Left kidney (tissue), 8 donors: ENCODE data around the gene GJA1. TPM values are rescaled to one million over a fixed set of nuclear protein-coding genes. Genes with fewer than 3 reads are reported as not detected.
"Not testable (repeated sequence)": the region's sequence is repeated elsewhere in the genome, so short reads cannot be mapped to it uniquely, and the experiment has no call there.

ENCODE experiments used
- DNase-seq: peaks from one replicate; pipeline ENCODE4 v3.0.0-alpha.2; 2013
- long read RNA-seq, 8 donors: transcript quantifications; one replicate each; lab custom pipeline, GENCODE V29; 2026
- polyA plus RNA-seq: library from polyadenylated mRNA; unstranded; fragments of 120-200 nt; gene quantifications from one replicate; pipeline ENCODE4 v1.2.1, GENCODE V29; 2013; ENCODE audit not compliant: insufficient read length

Gene GJA1
- polyA plus RNA-seq: 73.1 TPM
- long read RNA-seq, donor 1, transcript GJA1-204 (2 exons, 3,152 nt): major isoform, 5 of 5 reads
- long read RNA-seq, donor 1, partial matches to known transcripts: 0 of 5 reads
- long read RNA-seq, donor 1, other reads (novel, unspliced or antisense): 0 of 5 reads
- long read RNA-seq, donor 2, transcript GJA1-204 (2 exons, 3,152 nt): major isoform, 11 of 11 reads
- long read RNA-seq, donor 2, partial matches to known transcripts: 0 of 11 reads
- long read RNA-seq, donor 2, other reads (novel, unspliced or antisense): 0 of 11 reads
- long read RNA-seq, donor 3, partial matches to known transcripts: 0 of 4 reads
- long read RNA-seq, donor 3, other reads (novel, unspliced or antisense): 0 of 4 reads
- long read RNA-seq, donor 4, partial matches to known transcripts: 0 of 1 reads
- long read RNA-seq, donor 4, other reads (novel, unspliced or antisense): 0 of 1 reads
- long read RNA-seq, donor 5, transcript GJA1-204 (2 exons, 3,152 nt): major isoform, 7 of 8 reads
- long read RNA-seq, donor 5, partial matches to known transcripts: 0 of 8 reads
- long read RNA-seq, donor 5, other reads (novel, unspliced or antisense): 0 of 8 reads
- long read RNA-seq, donor 6, transcript GJA1-204 (2 exons, 3,152 nt): major isoform, 12 of 12 reads
- long read RNA-seq, donor 6, partial matches to known transcripts: 0 of 12 reads
- long read RNA-seq, donor 6, other reads (novel, unspliced or antisense): 0 of 12 reads
- long read RNA-seq, donor 7, transcript GJA1-204 (2 exons, 3,152 nt): major isoform, 12 of 13 reads
- long read RNA-seq, donor 7, partial matches to known transcripts: 0 of 13 reads
- long read RNA-seq, donor 7, other reads (novel, unspliced or antisense): 0 of 13 reads
- long read RNA-seq, donor 8, transcript GJA1-204 (2 exons, 3,152 nt): major isoform, 8 of 8 reads
- long read RNA-seq, donor 8, partial matches to known transcripts: 0 of 8 reads
- long read RNA-seq, donor 8, other reads (novel, unspliced or antisense): 0 of 8 reads

DNA sequence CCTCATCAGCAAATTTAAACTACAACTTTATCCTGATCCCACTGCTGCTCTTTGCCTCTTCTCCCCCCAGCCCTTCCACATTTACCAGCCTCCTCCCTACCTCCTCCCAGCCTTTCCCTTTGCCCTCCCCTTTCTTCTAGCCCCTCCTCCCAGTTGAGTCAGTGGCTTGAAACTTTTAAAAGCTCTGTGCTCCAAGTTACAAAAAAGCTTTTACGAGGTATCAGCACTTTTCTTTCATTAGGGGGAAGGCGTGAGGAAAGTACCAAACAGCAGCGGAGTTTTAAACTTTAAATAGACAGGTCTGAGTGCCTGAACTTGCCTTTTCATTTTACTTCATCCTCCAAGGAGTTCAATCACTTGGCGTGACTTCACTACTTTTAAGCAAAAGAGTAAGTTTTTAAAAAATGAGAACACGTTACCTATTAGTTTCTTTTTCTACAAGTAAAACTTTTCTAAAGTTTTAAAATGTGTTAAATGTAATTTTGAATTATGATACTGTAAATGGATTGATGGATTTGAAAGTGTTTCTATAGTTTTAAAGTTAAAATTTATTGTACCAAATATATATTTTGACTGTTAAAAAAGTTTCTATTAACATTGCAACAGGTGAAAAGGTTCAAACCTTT is at the start of gene GJA1:
Gene GJA1 (plus strand): TSS at position 203 of the 626 bp plus-strand sequence. CDS start 11,202 bp downstream, outside the sequence.
- DNase-seq: peak; percentile 83

DNA sequence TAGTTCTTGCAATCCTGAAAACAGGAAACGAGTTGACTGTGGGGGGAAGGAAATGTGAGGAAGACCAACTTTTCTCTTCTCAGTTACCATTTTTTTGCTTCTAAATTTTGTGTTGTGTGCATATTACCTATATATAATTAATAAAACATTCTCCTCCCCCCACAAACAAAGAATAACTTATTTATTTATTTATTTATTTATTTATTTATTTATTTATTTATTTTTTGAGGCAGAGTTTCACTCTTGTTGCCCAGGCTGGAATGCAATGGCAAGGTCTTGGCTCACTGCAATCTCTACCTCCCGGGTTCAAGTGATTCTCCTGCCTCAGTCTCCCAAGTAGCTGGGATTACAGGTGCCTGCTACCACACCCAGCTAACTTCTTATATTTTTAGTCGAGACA is 48.9 kb upstream of the GJA1 start:
- not testable (repeated sequence) for DNase-seq

DNA sequence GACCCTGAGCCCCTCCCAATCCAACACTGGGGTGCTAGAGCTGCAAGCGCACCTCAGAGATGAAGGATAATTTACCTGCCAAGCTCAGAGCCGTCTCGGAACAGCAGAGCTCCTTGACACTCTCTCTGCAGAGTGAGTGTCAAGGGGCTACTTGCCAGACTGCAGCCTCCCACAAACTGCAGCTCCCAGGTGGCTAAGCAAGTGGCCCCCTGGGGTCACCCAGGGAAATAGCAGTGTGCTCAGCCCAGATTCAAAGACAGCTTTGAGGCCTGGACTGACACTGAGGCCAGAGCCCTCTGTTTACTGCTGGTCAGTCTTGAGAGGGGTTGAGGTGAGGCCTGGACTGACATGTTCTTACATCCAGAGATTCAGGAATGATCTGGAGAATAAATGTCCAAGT is 46.0 kb upstream of the GJA1 start:
- no peak for DNase-seq

DNA sequence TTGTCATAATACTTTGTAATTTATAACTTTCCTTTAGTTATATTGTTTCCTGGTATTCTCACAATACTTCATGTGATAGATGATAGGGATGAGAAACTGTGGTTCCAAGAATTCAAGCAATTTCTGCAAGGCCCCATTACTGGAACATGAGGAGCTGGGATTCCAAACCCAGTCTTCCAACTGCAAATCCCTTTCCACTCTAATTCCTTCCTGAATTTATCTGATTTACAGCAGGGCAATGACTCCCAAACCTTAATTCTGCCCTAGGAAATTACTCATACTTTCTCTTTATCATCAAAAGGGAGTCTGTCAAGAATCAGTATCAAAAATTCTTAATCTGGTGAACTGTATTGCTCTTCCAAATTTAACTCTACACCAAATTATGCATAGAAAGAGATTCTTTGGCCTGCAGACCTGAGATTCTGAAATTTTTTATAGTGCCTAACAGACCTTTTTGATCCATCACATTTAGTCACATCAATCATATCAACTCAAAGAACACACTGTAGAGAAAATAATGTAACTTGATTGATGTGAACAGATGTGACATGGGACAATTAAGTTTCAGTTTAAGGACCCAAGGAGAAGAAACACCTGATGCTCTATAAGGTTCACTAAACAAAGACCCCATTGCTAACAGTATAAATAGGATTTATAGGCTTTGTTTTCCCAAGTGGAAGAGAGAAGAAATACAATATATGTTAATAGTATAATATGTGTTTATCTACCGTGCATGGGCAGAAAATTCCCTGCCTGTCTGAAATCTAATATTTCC is 41.5 kb upstream of the GJA1 start:
- DNase-seq: peak; percentile 37

DNA sequence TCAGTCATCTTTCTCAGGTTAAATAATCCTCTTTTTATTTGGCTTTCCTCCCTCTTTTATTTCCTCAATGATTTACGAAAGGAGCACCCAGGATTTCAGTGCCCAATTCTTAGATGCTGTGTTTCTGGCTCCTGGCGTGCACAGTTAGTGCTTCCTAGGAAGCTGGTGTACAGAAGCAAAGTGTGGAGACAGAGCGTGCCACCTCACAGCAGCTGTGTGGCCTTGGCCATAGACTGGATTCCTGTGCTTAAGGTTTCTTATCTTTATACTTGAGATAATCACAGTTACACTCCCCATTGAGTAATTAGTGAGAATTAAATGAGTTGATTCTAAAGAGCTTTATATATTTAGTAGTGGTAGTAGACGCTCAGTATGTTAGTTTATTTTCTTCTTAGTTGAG is 39.7 kb upstream of the GJA1 start:
- no peak for DNase-seq

DNA sequence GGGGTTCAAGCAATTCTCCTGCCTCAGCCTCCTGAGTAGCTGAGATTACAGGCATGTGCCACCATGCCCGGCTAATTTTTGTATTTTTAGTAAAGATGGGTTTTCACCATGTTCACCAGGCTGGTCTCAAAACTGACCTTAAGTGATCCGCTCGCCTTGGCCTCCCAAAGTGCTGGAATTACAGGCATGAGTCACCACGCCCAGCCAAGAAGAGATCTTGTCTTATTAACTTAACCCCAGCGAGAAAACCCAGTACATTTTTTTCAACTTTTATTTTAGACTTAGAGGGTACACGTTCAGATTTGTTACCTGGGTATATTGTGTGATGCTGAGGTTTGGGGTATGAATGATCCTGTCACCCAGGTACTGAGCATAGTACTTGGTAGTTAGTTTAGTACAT is 38.3 kb upstream of the GJA1 start:
- DNase-seq: not testable (repeated sequence)

DNA sequence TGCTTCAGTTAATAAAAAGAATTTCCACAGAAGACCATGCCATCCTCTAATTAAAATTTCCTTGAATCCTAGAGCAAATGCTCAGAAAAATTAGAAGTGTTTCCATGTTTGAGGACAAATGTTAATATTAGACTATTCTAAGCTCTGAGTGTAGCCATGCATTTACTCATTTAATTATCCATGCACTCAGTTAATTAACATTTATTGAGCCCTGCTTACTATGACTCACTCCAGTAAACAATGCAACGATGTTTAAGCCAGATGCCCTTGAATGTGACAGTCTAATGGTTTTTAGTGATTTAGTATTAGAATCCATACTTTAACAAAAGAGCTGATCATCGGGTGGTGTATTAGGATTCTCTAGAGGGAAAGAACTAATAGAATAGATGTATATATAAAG is 37.3 kb upstream of the GJA1 start:
- DNase-seq: no peak

DNA sequence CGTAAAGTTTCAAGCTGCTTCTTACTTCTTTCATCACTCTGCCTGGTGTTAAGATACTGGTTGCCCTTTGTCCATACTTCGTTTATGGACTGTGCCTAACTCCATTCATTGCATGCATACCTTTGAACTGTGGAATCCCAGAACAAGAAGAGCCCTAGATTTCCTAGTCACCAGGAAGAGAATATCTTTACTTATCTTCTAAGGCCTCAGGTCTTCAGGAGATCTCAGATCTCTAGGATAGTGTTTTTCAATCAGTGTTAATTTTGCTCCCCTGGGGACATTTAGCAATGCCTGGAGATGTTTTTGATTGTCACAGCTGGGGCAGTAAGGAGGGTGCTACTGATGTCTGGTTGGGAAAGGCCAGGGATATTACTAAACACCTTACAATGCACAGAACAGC is 35.5 kb upstream of the GJA1 start:
- no peak for DNase-seq

DNA sequence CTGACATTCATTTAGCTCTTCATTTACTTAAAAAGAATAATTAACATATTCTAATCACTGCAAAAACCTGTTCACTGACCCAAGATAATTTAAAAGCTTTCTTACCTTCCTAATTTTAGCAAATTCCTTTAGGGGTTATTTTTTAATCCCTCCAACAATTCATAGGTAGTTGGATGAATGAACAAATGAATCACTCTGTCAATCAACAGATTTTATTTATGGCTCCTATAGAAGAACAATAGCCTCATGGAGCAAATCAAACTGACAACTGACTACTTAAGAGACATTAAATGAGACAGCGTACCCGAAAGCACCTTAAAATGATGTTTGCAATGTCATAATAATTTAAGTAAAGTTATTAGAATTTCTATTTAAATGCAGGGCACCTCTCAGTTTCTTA is 31.5 kb upstream of the GJA1 start:
- no peak for DNase-seq

DNA sequence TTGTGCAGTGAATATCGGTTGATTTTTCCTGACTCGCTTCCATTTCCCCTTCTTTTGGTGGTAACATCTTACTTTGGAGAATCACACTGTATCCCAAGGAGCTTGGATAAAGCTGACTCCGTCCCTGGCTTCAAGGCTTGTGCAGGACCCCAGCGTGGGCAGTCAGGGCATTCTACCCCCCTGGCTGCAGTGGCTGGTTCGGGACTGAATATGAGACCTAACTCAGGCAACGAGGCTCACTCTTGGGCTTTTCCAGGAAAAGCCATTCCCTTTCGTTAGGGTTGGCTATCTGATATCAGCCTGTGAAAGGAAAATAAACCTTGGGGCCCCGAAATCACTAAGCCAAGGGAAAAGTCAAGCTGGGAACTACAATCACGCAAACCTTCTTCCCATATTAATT is 30.1 kb upstream of the GJA1 start:
- no peak for DNase-seq

DNA sequence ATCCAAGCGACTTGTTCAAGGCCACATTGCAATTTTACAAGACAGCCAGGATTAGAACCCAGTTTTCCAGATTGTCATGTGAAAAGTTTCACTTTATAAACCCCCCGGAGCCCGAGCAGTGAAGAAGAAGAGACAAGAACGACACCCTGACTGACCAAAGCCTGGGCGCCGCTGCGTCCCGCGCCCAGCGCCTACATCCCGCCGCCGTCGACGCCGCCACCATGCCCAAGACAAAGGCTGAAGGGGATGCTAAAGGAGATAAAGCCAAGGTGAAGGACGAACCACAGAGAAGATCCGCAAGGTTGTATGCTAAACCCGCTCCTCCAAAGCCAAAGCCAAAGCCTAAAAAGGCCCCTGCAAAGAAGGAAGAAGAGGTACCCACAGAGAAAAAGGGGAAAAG is 27.1 kb upstream of the GJA1 start:
- DNase-seq: no peak

DNA sequence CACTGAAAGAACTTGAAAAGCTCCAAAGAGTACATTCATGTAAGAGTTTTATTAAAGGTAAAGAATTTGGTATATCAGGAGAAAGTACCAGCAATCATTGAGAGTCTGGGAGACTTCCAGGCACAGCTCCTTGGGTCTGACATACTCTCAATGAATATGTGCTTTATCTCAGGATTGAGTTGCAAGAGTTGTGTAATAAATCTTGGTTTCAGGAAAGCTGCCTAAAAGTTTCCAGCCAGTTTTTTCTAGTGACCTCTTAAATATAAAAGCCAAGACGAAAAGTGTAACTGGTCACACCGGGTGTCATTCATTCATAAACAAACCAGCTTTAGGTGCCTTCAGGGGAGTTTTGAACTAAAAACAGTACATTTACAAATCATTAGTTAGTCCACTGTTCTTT is 21.6 kb upstream of the GJA1 start:
- DNase-seq: no peak

DNA sequence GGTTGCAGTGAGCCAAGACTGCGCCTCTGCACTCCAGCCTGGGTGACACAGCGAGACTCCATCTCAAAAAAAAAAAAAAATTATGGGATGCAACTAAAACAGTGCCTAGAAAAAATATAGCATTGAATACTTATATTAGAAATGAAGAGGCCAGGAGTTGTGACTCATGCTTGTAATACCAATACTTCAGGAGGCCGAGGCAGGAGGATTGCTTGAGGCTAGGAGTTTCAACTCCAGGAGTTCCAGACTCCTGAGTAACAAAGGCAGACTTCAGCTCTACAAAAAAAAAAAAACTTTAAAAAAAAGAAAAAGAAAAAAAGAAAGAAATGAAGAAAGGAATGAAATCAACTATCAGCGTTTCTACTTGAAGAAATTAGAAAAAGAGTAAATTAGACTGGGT is 17.1 kb upstream of the GJA1 start:
- no peak for DNase-seq

DNA sequence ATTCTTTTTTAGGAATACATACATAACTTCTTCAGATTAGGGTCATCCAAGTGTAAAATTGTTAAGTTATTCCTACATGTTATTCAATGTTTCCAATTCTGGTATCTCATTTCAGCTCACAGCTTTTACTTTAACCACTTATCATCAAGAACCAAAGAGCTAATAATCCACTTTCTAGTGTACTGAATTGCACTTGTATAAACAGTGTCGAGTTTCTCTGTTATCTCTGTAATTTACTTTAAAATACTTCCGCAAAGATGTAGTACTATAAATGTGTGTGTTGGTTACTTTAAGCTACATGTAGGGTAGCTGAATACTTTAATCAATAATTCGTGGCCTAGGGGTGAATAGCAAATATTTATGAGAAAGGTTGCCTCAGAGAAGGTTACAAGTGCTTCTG is 8.8 kb upstream of the GJA1 start:
- DNase-seq: no peak

DNA sequence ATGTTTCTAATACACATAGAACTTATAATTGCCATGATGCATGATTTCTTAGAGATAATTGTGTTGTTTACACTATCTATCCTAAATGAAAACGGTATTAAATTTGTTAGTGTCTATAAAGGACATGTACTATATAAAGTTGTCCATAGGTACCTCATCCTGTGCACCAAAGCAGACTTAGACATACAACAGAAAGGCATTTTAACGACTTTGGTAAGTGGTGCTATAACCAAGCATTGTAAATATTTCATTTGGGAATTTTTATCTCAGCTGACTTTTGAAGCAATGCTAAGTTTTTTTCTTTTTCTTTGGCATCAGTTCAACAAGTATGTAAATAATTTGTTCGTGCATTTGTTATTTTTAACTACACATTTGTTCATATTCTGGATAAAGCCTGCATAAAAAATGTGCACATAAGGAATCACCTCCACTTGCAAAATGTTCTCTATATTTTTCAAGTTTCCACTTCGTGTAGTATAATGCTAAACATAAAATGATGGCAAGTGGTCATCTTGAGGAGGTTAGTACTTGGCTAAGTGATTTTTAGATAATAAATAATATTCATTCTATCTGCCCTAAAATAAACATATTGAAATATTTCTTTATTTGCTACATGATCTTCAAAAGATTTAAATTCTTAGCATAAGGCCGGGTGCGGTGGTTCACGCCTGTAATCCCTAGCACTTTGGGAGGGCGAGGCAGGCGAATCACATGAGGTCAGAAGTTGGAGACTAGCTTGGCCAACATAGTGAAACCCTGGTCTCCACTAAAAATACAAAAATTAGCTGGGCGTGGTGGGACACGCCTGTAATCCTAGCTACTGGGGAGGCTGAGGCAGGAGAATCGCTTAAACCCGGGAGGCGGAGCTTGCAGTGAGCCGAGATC is 6.3 kb upstream of the GJA1 start:
- DNase-seq: no peak

DNA sequence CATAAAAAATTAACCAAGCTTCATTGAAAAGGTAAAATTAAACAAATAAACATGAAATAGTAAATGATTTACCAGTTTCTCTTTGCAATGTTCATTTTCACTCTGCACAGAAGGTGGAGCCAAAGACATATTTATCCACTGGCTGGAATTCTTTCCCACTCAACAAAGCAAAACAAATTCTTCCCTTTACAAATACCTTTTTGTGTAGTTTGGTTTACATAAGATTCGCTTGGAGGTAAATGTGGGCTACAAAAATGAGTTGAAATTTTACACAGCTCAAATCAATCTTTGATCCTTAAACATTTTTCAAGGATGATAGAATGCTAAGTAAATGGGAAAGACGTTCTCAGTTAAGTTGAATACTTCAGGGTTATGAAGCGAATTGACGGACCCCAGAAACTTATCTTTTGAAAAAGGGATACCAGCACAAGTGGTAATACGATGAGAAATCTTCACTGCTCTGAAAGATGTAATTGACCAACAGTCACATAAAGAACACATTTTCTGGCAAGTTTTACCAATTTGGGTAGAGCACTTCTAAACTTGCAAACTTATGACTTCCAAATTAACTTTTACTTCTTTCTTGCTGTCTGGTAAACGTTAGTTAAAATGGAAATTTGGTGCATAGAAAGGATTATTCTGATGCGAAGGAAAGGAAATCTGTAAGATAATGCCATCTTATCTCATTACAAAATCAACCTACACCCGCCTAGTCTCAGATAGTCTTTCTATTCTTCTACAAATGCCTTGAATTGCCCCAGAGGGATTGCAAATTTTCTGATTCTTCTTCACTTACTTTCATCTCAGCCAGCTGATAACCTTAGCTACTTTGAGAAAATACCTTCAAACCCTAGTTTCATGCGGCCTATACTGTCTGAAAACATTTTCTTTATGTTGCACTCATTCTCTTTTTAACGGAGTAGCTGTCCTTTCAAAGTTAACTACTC is 4.7 kb upstream of the GJA1 start:
- peak; percentile 61 for DNase-seq

DNA sequence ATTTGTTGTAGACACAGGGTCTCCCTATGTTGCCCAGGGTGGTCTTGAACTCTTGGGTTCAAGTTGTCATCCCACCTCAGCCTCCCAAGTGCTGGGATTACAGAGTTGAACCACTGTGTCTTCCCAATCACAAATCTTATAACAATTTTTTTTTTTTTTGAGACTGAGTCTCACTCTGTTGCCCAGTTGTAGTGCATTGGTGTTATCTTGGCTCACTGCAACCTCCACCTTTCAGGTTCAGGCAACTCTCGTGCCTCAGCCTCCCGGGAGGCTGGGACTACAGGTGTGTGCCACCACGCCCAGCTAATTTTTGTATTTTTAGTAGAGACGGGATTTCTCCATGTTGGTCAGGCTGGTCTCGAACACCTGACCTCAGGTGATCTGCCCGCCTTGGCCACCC is 3.7 kb upstream of the GJA1 start:
- DNase-seq: not testable (repeated sequence)

DNA sequence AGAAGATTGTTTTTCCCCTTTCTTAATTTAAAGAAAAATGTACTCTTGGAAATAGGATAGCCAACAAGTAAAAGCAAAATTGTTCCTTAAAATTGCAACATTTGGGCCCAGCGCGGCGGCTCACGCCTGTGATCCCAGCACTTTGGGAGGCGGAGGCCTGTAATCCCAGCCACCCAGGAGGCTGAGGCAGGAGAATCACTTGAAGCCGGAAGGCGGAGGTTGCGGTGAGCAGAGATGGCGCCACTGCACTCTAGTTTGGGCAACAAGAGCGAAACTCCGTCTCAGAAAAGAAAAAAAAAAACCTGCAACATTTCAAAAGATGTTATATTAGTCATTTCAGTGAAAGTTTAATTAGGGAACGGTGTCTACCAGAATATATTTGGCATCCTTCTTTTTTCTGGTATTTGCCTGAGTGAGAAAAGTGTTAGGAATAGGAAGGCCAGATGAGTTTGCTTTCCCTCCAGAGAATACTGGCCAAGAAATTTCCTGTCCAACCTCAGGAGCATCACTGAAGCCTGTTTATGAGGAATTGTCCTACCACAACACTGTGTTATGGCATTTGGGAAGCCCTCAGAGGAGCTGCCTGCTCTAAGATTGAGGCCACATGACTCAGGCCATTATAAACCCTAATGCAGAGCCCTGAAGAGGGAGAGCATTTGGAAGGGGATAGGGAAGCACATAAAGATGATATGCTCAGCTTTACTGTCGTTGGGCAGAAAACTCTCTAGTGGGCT is 1.2 kb upstream of the GJA1 start:
- DNase-seq: no peak
